GM19328 (cell line): ENCODE results near the gene ATG9B.

Experiments used
- ATAC-seq: cut with Tn5 transposase; IDR thresholded peaks from one replicate; pipeline ENCODE4 v1.9.1; 2021; ENCODE audit warnings: mild to moderate bottlenecking, moderate library complexity; ENCODE audit not compliant: unreplicated experiment

Gene ATG9B

GRCh38 chr7:150988230-150989226, 35.8 kb downstream of the ATG9B start:
- no peak for ATAC-seq

- no peak for ATAC-seq
These were observed 37.7 kb downstream of the ATG9B start for GRCh38 chr7:150986556-150986955.

DNA sequence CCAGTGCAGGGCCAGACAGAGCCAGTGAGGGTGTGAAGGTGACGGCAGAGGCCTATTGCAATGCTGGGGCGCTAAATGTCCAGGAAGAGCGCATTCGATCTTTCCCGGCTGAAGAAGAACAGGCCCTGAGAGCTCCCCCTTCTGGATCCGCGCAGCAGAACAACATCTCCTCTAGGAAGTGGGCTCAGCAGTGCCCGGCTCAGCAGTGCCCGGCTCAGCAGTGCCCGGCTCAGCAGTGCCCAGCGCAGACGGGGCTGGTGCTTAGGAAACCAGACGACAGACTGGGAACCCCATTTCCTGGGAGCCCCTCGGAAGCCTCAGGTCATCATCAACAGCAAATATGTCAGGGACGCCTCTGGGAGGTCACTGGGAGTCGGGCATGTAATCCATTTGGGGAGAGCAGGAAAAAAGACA, 38.2 kb downstream of the ATG9B start:
- ATAC-seq = no peak

- no peak for ATAC-seq
These were observed 40.4 kb downstream of the ATG9B start for GRCh38 chr7:150983893-150984368.

DNA sequence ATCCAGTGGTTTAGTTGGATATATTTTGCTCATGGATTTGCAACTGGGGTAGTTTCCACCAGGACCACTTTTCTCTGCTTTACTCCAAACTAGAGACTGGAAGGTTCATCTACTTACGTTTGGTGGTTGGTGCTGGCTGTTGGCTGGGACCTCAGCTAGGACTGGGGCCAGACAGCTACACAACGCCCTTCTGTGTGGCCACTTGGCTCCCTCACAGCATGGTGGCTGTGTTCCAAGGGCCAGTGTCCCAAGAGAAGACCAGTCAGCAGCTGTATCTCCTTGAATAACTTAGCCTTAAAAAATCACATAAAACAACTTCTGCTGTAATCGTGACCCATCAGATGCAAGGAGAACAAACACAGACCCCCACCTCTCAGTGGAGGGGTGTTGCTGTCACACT, 41.9 kb downstream of the ATG9B start:
- no peak for ATAC-seq

DNA sequence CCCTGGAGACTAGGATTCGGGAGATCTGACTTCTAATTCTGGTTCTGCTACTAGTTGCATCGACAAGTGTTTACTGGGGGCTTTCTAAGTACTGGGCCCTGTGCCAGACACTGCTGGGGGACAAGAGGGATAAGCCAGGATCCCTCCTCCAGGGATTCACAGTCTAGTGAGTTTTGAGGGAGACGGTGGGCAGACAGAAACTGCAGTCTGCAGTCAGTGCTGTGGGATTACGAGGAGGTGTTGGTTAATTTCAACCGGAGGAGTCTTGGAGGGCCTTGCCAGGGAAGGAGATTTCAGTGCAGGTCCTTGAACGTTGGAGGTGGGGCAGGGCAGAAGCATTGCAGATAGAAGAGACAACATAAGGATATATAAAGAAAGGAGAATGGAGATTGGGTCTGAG, 42.6 kb downstream of the ATG9B start:
- no peak for ATAC-seq

- ATAC-seq = no peak
These were observed 43.6 kb downstream of the ATG9B start for GRCh38 chr7:150980663-150981062.

DNA sequence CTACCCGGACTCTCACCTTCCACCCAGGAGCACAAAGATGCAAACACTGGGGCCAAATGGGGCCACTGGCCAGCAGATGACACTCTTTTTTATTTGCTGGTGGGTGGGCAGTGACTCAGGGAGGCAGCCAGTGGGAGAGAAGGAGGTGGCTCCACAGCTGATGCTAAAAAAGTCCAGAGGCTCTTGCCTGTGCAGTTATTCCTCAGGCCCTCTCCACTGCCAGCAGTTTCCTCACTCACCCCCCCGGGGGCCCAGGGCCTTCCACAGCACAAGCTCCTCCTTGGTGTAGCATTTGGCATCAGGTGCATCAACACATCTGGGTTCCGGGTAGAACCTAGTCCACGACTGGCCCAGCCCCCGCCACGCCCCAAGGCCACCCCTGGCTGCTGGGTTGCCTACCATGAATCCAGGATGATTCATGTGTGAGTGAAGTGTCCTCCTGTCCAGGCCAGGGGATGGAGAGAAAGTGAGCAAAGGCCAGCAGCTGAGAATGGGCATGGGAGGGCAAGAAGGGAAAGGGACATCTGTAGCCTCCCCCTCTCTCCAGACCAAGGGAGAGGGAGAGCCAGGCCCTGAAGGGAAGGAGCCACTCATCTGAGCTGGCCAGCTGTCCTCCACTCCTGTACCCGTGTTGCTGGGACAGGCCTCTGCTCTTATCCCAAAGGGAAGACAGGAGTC, 44.4 kb downstream of the ATG9B start:
- ATAC-seq = no peak

DNA sequence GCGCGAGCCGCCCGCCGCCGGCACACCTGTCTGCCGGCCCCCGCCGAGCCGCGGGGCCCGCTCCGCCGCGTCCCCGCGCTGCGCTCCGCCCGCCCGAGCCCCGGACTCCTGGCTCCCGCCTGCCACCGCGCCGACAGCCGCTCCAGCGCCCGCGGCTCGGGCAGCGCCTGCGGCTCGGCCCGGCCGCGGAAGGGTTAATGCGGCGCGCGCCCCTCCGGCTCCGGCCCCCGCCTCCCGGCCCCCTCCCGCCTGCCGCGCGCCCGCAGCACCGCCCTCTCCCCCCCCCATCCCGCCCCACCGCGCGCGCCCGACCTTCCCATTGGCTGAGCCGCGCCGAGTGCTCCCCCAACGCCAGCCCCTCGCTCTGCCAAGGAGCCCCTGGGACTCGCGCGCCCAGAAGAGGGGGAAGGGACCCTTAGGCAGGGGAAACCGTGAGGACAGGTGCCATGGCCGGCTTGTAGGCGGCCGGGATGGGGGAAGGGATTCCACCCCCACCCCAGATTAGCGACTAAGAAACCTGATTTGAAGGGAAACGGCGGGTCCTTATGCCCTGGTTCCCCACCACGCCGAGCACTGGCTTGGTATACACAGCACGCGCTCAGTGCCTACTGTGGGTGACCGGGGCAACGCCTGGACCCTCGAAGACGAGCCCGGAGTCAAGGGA, 46.0 kb downstream of the ATG9B start, which contains the start of gene KCNH2:
Gene KCNH2, minus strand, starts transcription at position 196 of the 664 bp plus-strand sequence. CDS start 408 bp downstream, outside the sequence.
- ATAC-seq = no peak

- ATAC-seq = no peak
These were observed 46.7 kb downstream of the ATG9B start for GRCh38 chr7:150977382-150978125.

DNA sequence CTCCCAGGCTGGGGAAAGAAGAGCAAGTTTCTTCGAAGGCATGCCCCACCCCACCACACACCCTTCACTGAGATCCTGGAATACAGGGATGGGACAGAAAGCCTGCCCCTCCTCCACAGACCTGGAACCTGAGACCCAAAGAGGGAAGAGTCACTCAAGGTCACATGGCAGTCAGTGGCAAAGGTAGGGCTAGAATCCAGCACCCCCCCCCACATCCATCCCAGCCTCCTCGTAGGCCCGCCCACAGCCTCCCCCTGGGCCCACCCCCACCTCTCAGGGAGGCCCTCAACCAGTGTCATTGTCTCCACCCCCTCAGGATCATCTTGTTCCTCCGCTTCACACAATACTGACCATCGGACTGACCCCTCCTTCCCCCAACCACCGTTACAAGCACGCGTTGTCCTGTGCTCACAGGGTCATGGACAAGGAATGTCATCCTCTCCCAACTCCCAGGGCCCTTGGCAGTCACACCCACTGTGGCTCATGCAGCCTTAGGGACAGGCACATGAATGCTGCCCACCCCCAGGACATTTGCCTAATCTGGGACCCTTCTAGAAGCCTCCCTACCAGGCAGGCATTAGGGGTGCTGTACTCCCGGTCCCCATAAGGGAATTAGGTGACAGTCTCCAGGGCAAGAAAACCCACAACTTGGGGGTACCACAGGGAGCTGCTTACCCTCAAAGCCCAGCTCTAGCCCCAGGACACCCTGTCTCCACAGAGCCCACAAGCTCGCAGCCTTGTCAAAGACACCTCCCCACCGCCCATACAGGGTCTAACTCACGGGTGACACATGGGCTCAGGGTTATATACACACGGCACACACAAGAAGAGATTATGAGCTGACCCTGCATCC, 47.5 kb downstream of the ATG9B start:
- no peak for ATAC-seq

DNA sequence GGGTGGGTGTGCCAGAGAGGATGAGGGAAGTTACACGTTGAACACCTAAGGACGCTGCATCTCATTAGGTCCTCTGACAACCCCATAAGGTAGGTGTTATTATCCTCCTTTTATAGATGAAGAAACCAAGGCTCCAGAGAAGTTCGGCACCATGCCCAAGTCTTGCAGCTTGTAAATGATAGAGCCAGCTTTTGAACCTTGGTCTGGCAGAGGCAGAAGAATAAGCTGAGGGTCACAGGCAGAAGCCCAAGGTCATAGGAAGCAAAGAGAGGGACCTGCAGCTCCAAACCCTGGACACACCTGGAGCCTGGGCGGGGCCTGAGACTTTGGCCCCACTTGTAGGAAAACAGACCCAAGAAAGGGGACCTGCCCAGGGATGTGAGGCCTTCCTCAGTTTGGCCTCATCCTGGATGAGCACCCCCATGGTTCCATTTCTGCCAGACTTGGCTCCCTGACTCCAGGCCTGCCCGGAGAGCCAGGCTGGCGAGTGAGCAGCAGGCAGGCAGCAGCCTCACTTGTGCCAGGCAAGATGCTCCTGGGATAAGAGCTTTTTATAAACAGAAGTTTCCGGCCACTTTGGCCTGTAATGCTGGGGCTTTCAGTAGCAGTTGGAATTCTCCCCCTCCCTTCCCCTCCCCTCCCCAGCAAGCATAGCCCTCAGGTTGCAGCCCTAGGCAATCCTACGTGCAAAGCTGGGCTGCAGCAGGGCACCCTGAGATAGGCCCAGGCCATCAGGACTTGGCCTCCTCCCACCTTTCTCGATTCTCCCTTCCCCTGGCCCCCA, 48.6 kb downstream of the ATG9B start:
- ATAC-seq = no peak

DNA sequence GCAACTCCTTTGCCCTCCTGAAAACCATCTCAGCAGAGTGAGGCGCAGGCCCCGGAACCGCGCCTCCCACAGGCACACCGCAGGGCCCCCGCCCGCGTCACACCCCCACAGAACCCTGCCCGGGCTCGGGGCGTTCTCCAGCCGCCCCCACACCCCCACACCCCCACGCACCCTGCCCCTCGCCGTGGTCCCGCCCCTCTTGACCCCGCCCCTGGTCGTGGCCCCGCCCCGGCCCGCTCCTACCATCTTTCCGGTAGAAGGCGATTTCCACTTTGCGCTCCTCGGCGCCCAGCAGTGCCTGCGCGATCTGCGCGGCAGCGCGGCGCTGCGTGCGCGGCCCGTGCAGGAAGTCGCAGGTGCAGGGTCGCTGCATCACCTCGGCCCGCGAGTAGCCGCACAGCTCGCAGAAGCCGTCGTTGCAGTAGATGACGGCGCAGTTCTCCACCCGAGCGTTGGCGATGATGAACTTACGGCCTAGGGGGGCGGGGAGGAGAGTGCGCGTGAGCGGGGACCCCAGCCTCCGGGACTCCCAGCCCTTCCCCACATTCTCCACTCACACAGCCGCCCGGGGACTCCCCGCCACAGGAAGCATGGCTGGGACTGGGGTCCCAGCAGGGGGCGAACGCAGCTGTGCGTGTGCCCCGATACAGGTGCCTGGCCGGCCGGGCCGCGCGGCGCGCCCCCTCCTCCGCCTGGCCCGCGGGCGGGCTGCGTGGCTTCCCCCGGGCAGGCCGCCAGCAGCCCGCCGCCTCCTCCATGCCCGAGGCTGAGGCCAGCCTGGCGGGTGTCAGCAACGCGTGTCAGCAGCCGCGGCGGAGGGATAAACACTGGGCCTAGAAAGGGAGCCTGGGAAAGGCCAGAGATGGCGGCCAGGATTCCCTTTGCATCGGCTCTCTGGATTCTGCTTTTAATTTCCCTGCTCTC, 49.6 kb downstream of the ATG9B start:
- ATAC-seq = peak; percentile 48

DNA sequence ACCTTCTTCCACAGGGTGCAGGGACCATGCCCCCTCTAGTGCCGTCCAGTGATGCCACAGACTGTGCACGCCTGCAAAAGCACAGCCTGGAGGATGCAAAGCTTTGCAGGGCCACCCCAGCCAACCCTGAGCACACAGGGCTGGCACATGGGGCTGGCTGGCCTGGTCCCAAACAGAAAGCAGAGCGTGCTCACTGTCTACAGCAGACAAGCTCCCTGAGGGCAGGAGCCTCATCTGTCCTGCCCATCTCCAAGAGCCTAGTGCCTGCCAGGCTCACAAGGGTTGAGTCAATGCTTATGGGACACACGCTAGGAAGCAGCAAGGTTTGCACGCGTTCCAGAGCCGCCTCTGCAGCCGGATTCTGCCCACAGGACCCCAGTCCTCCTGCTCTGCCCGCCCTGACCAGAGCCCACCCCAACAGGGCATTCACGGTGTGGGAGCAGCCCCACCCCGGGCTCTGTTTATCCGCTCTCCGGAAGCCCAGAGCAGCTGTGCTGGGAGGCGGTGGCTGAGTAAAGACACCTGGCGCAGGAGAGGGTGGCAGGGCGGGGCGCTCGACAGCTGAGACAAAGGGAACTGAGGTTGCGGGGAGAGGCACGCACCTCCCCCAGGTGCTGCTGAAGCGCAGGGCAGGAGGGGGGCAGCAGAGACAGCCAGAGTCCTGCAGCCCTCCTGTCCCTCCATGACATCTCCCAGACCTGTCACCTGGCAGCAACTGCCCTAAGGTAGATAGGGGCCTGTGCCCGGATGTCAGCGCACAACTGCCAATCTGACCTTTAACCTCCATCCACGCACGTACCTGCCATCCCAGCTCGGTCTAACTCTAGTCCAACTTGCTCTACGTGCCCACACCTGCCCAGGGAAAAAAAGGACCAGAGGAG, 50.5 kb downstream of the ATG9B start:
- ATAC-seq = no peak

- no peak for ATAC-seq
These were observed 51.6 kb downstream of the ATG9B start for GRCh38 chr7:150972741-150973140.

DNA sequence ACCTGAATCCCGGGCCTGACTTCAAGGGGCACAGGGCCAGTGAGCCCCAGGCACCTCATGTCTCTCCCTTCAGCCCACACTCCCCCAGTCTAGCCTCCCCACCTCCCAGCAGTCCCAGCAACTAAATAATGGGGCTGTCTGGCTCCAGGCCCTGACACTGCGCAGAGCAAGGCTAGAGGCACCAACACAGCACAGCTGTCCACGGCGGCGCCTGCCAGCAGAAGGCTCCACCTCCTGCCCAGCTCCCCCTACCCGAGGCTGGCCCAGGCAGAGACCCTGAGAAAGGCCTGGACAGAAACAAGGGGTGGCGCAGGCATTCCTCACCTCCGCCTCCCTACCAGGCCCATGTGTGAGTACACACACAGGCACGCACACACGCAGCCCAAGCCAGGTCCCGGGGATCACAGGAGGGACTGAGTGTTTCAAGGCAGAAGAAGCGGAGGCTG, 52.2 kb downstream of the ATG9B start:
- ATAC-seq = no peak
